ENCODE results near the gene SPAG16. TPM values are rescaled to one million over a fixed set of nuclear protein-coding genes. Genes with fewer than 3 reads are reported as not detected.

The SPAG16 gene
- polyA plus RNA-seq, 1 donor: 53.7 TPM

GRCh38 chr2:214367171-214367570 lies 1082.9 kb downstream of the SPAG16 start:
- Histone ChIP-seq H3K27ac (ENCODE audit: low read length) (no peak overlapping the region), H3K27me3 (ENCODE audit: control insufficient read depth, insufficient read depth, low read length) (no peaks in the 10 kb centered on the region), H3K9me3 (ENCODE audit: control insufficient read depth, low read depth, low read length) (no peaks in the 10 kb centered on the region), H3K4me1 (ENCODE audit: control insufficient read depth, insufficient read depth, low read length) (no peaks in the 10 kb centered on the region), H3K36me3 (ENCODE audit: control insufficient read depth, insufficient read depth, low read length) (no peaks in the 10 kb centered on the region), H3K4me3 (ENCODE audit: low read length) (no peak overlapping the region)
- no peak for DNase-seq
- 79% methylated on average over 2 of the region's 3 CpGs for WGBS (ENCODE audit: insufficient coverage, low lambda C conversion rate)

DNA sequence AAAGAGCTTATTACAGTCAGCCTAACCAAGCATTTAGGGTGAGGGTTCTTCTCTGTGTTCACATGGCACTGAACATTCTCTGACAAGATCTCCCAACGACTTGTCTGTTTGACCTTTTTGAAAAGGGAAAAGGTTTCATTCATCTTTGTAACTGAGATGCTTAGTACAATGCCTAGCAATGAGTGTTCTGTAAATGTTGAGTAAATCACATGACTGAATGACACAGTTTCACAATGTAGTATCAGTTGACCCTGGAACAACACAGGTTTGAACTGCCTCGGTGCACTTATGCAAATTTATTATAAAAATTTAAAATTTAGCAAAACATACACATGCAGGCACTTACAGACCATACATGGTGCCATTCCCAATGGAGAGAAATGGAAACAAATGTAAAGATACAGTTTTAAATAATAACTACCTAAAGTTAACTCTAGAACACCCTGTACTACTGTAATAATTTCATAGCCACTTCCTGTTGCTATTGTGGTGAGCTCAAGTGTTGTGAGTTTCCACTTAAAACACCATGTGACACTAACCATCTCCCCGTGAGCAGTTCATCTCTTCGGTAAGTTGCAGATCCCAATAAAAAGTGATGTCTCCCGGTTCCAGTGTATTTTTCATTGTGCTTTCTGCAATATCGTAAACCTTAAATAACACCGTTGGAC lies 1092.5 kb downstream of the SPAG16 start:
- H3K27ac ChIP-seq (ENCODE audit: low read length): no peak overlapping the region
- no peaks in the 10 kb centered on the region for H3K4me1 ChIP-seq (ENCODE audit: control insufficient read depth, insufficient read depth, low read length)
- H3K4me3 ChIP-seq (ENCODE audit: low read length): no peak overlapping the region
- no peaks in the 10 kb centered on the region for H3K9me3 ChIP-seq (ENCODE audit: control insufficient read depth, low read depth, low read length)
- WGBS (ENCODE audit: insufficient coverage, low lambda C conversion rate): 100% methylated on average over 1 of the region's 7 CpGs
- no peaks in the 10 kb centered on the region for H3K27me3 ChIP-seq (ENCODE audit: control insufficient read depth, insufficient read depth, low read length)
- H3K36me3 ChIP-seq (ENCODE audit: control insufficient read depth, insufficient read depth, low read length): no peaks in the 10 kb centered on the region
- no peak for DNase-seq

GRCh38 chr2:214377286-214377624 lies 1093.0 kb downstream of the SPAG16 start:
- Histone ChIP-seq H3K9me3 (ENCODE audit: control insufficient read depth, low read depth, low read length) (no peaks in the 10 kb centered on the region), H3K36me3 (ENCODE audit: control insufficient read depth, insufficient read depth, low read length) (no peaks in the 10 kb centered on the region), H3K27me3 (ENCODE audit: control insufficient read depth, insufficient read depth, low read length) (no peaks in the 10 kb centered on the region), H3K4me3 (ENCODE audit: low read length) (no peak overlapping the region), H3K27ac (ENCODE audit: low read length) (no peak overlapping the region), H3K4me1 (ENCODE audit: control insufficient read depth, insufficient read depth, low read length) (no peaks in the 10 kb centered on the region)
- DNase-seq: no peak
- WGBS (ENCODE audit: insufficient coverage, low lambda C conversion rate): 100% methylated on average over 1 of the region's 5 CpGs

- Histone ChIP-seq H3K36me3 (ENCODE audit: control insufficient read depth, insufficient read depth, low read length) (no peaks in the 10 kb centered on the region), H3K4me1 (ENCODE audit: control insufficient read depth, insufficient read depth, low read length) (no peaks in the 10 kb centered on the region), H3K9me3 (ENCODE audit: control insufficient read depth, low read depth, low read length) (no peaks in the 10 kb centered on the region), H3K27me3 (ENCODE audit: control insufficient read depth, insufficient read depth, low read length) (no peaks in the 10 kb centered on the region), H3K27ac (ENCODE audit: low read length) (no peak overlapping the region), H3K4me3 (ENCODE audit: low read length) (no peak overlapping the region)
- WGBS (ENCODE audit: insufficient coverage, low lambda C conversion rate): no CpG with 5 or more reads among the region's 3 CpGs
- DNase-seq: peak; percentile 0 to 1
Measured at GRCh38 chr2:214378455-214379103, 1094.3 kb downstream of the SPAG16 start.

DNA sequence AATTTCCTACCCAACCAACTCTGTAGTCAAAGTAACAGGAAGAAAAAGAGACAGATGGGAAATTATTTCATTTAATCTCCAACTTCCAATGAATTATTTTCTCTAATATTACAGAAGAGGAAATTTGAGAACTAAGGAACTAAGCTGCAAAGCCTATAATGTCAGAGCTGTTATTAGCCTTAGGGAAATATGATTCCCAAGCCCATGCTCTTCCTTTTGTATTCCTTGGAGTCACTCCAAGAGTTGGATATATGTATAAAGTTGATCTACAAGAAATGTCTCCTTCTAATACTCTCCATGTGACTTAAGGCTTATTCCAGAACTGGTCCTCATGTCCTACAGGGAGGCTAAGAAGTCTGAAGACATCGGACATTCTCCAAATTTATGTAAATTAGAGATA lies 1095.0 kb downstream of the SPAG16 start:
- Histone ChIP-seq H3K27me3 (ENCODE audit: control insufficient read depth, insufficient read depth, low read length) (no peaks in the 10 kb centered on the region), H3K36me3 (ENCODE audit: control insufficient read depth, insufficient read depth, low read length) (no peaks in the 10 kb centered on the region), H3K27ac (ENCODE audit: low read length) (no peak overlapping the region), H3K4me1 (ENCODE audit: control insufficient read depth, insufficient read depth, low read length) (no peaks in the 10 kb centered on the region), H3K4me3 (ENCODE audit: low read length) (no peak overlapping the region), H3K9me3 (ENCODE audit: control insufficient read depth, low read depth, low read length) (no peaks in the 10 kb centered on the region)
- no CpG with 5 or more reads among the region's 1 CpG for WGBS (ENCODE audit: insufficient coverage, low lambda C conversion rate)
- DNase-seq: no peak

DNA sequence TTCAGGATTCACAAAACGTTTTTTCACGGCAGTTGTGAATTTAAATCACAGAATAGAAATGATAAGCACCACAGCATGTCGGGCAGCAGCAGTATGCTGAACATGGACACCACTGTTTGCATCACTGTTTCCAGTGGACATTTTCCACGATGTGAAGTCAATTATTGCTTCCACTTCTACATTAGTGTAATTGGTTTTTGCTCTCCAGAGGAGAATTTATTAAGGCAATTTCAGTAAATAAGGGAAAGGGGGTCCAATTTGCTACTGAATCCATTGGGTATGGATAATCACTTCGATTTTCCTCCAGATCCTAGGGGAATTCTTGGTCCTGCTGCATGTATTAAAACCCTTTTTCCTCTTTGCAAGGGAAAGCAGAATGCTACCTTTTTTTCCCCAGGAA lies 1096.4 kb downstream of the SPAG16 start:
- H3K27me3 ChIP-seq (ENCODE audit: control insufficient read depth, insufficient read depth, low read length): no peaks in the 10 kb centered on the region
- no peak for DNase-seq
- H3K4me1 ChIP-seq (ENCODE audit: control insufficient read depth, insufficient read depth, low read length): no peaks in the 10 kb centered on the region
- no CpG with 5 or more reads among the region's 5 CpGs for WGBS (ENCODE audit: insufficient coverage, low lambda C conversion rate)
- no peaks in the 10 kb centered on the region for H3K36me3 ChIP-seq (ENCODE audit: control insufficient read depth, insufficient read depth, low read length)
- no peak overlapping the region for H3K27ac ChIP-seq (ENCODE audit: low read length)
- no peaks in the 10 kb centered on the region for H3K9me3 ChIP-seq (ENCODE audit: control insufficient read depth, low read depth, low read length)
- no peak overlapping the region for H3K4me3 ChIP-seq (ENCODE audit: low read length)

- H3K4me3 ChIP-seq (ENCODE audit: low read length): no peak overlapping the region
- H3K36me3 ChIP-seq (ENCODE audit: control insufficient read depth, insufficient read depth, low read length): no peaks in the 10 kb centered on the region
- H3K27ac ChIP-seq (ENCODE audit: low read length): no peak overlapping the region
- no CpG with 5 or more reads among the region's 2 CpGs for WGBS (ENCODE audit: insufficient coverage, low lambda C conversion rate)
- no peaks in the 10 kb centered on the region for H3K27me3 ChIP-seq (ENCODE audit: control insufficient read depth, insufficient read depth, low read length)
- no peaks in the 10 kb centered on the region for H3K9me3 ChIP-seq (ENCODE audit: control insufficient read depth, low read depth, low read length)
- DNase-seq: no peak
- no peaks in the 10 kb centered on the region for H3K4me1 ChIP-seq (ENCODE audit: control insufficient read depth, insufficient read depth, low read length)
Measured at GRCh38 chr2:214382229-214382628, 1098.0 kb downstream of the SPAG16 start.

DNA sequence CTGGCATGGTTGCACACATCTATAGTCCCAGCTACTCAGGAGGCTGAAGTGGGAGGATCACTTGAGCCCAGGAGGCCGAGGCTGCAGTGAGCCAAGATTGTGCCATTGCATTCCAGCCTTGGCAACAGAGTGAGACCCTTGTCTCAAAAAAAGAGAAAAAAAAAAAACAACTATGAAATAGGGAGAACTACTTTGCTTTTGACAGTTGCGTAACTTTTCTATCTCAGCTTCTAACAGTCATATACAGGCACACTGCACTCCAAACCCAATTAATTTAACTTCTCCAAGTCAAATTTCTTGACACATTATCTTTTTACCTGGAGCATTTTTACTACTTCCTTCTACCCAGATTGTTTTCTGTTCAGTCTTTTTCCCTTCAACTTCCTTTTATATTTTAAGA lies 1102.5 kb downstream of the SPAG16 start:
- no peak for DNase-seq
- WGBS (ENCODE audit: insufficient coverage, low lambda C conversion rate): no CpG with 5 or more reads among the region's 2 CpGs
- Histone ChIP-seq H3K4me1 (ENCODE audit: control insufficient read depth, insufficient read depth, low read length) (no peaks in the 10 kb centered on the region), H3K4me3 (ENCODE audit: low read length) (no peak overlapping the region), H3K36me3 (ENCODE audit: control insufficient read depth, insufficient read depth, low read length) (no peaks in the 10 kb centered on the region), H3K9me3 (ENCODE audit: control insufficient read depth, low read depth, low read length) (no peaks in the 10 kb centered on the region), H3K27ac (ENCODE audit: low read length) (no peak overlapping the region), H3K27me3 (ENCODE audit: control insufficient read depth, insufficient read depth, low read length) (no peaks in the 10 kb centered on the region)

- DNase-seq: no peak
- no peaks in the 10 kb centered on the region for H3K36me3 ChIP-seq (ENCODE audit: control insufficient read depth, insufficient read depth, low read length)
- H3K9me3 ChIP-seq (ENCODE audit: control insufficient read depth, low read depth, low read length): no peaks in the 10 kb centered on the region
- no peaks in the 10 kb centered on the region for H3K27me3 ChIP-seq (ENCODE audit: control insufficient read depth, insufficient read depth, low read length)
- H3K27ac ChIP-seq (ENCODE audit: low read length): no peak overlapping the region
- H3K4me1 ChIP-seq (ENCODE audit: control insufficient read depth, insufficient read depth, low read length): no peaks in the 10 kb centered on the region
- no peak overlapping the region for H3K4me3 ChIP-seq (ENCODE audit: low read length)
Measured at GRCh38 chr2:214389334-214389733, 1105.1 kb downstream of the SPAG16 start.

GRCh38 chr2:214393796-214394195 lies 1109.5 kb downstream of the SPAG16 start:
- no peaks in the 10 kb centered on the region for H3K36me3 ChIP-seq (ENCODE audit: control insufficient read depth, insufficient read depth, low read length)
- H3K27me3 ChIP-seq (ENCODE audit: control insufficient read depth, insufficient read depth, low read length): no peaks in the 10 kb centered on the region
- no peak for DNase-seq
- H3K9me3 ChIP-seq (ENCODE audit: control insufficient read depth, low read depth, low read length): no peaks in the 10 kb centered on the region
- no peak overlapping the region for H3K4me3 ChIP-seq (ENCODE audit: low read length)
- no peak overlapping the region for H3K27ac ChIP-seq (ENCODE audit: low read length)
- no peaks in the 10 kb centered on the region for H3K4me1 ChIP-seq (ENCODE audit: control insufficient read depth, insufficient read depth, low read length)

DNA sequence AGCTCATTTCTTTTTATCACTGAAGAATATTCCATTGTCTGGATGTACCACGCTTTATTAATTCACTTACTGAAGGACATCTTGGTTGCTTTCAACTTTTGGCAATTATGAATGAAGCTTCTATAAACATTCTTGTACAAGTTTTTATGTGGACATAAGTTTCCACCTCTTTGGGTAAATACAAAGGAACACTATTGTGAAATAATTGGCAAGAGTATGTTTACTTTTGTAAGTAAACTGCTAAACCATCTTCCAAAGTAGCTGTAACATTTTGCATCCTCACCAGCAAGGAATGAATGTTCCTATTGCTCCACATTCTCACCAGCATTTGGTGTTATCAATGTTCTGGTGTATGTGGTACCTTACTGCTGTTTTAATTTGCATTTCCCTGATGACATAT lies 1110.8 kb downstream of the SPAG16 start:
- no peak for DNase-seq
- Histone ChIP-seq H3K36me3 (ENCODE audit: control insufficient read depth, insufficient read depth, low read length) (no peaks in the 10 kb centered on the region), H3K9me3 (ENCODE audit: control insufficient read depth, low read depth, low read length) (no peaks in the 10 kb centered on the region), H3K4me1 (ENCODE audit: control insufficient read depth, insufficient read depth, low read length) (no peaks in the 10 kb centered on the region), H3K27me3 (ENCODE audit: control insufficient read depth, insufficient read depth, low read length) (no peaks in the 10 kb centered on the region), H3K27ac (ENCODE audit: low read length) (no peak overlapping the region), H3K4me3 (ENCODE audit: low read length) (no peak overlapping the region)
- WGBS (ENCODE audit: insufficient coverage, low lambda C conversion rate): 80% methylated on average over 1 of the region's 1 CpG

All from large intestine (tissue), 3 donors.